Measurements from ENCODE around the gene NTHL1.

The NTHL1 gene

DNA sequence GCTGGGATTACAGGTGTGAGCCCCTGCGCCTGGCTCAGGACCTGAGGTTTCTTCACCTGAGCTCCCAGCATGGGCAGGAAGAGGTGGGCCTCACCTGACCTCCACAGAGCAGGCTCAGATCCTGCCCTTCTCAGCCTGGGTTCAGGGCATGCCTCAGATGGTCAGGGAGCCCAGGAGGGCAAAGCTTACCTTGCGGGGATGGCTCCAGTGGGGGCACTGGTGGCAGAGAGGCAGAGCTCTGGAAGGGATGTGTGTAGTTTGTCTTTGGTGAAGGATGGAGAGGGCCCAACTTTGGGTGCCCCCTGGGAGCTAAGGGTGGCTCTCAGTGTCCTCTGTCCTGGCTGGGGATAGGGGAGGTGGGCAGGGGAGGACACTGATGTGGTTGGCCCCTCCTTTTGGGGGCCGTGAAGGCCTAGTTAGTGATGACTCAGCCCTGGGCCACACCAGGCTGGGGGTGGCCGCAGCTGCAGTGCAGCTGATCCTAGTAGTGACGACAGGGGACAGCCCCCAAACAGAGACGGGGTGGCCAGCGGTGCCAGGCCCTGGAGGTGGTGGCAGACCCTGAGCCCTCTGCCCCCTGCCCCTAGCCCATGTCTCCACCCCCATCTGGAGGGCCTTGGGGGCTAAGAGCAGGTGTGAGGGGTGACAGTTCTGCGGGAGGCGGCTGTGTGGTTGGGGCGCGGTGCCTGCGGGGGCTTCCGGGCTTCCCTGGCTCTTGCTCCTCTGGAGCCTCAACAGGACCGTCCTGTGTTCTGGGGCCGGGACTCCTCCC is 15.2 kb downstream of the NTHL1 start:
- TF ChIP-seq ZNF384 (IDR thresholded peaks at IDR 0.05) = no peak
- no peak for TF ChIP-seq ARNT (IDR thresholded peaks at IDR 0.05)
- TF ChIP-seq CTBP1 (IDR thresholded peaks at IDR 0.05; ENCODE audit: borderline replicate concordance) = no peak
- ChIA-PET CTCF (interaction anchor here (0.7 kb wide), 1 partner anchor 15 kb away, joined by 3 read pairs; the partner anchor contains the start of genes NTHL1 and TSC2), POLR2A (interaction anchor here (0.7 to 1.2 kb wide), 6 partner anchors 15 to 171 kb away, joined by 3 to 5 read pairs (median 4); partner anchors contain the start of genes NTHL1, RPS2, TBL3 and TRAF7)
- no peak for DNase-seq (ENCODE audit: extremely low spot score)

- ChIA-PET CTCF (interaction anchor here (0.7 kb wide), 1 partner anchor 46 kb away, joined by 5 read pairs; no protein-coding TSS in a partner anchor), POLR2A (no interaction called here)
- DNase-seq (ENCODE audit: extremely low spot score) = no peak
- TF ChIP-seq FOXK2 (IDR thresholded peaks at IDR 0.05) (no peak), HDGF (IDR thresholded peaks at IDR 0.05; ENCODE audit: borderline replicate concordance) (no peak), FOXM1 (IDR thresholded peaks at IDR 0.05; ENCODE audit: borderline replicate concordance) (no peak), NFRKB (IDR thresholded peaks at IDR 0.05) (no peak), L3MBTL2 (conservative IDR thresholded peaks at IDR 0.05) (no peak), SUZ12 (IDR thresholded peaks at IDR 0.05) (no peak), ARNT (IDR thresholded peaks at IDR 0.05) (no peak), FOXA1 (IDR thresholded peaks at IDR 0.05) (no peak)
- TF ChIP-seq, protein P1, sequence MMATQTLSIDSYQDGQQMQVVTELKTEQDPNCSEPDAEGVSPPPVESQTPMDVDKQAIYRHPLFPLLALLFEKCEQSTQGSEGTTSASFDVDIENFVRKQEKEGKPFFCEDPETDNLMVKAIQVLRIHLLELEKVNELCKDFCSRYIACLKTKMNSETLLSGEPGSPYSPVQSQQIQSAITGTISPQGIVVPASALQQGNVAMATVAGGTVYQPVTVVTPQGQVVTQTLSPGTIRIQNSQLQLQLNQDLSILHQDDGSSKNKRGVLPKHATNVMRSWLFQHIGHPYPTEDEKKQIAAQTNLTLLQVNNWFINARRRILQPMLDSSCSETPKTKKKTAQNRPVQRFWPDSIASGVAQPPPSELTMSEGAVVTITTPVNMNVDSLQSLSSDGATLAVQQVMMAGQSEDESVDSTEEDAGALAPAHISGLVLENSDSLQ (IDR thresholded peaks at IDR 0.05) = no peak
Observed at GRCh38 chr16:2031081-2031577, 16.5 kb downstream of the NTHL1 start.

- CTCF ChIA-PET = no interaction called here
- POLR2A ChIA-PET = no interaction called here
- no peak for DNase-seq (ENCODE audit: extremely low spot score)
- TF ChIP-seq FOXK2 (IDR thresholded peaks at IDR 0.05) = no peak
- TF ChIP-seq BHLHE40 (IDR thresholded peaks at IDR 0.05; ENCODE audit: borderline replicate concordance) = no peak
- TF ChIP-seq ARNT (IDR thresholded peaks at IDR 0.05) = no peak
- no peak for TF ChIP-seq HDGF (IDR thresholded peaks at IDR 0.05; ENCODE audit: borderline replicate concordance)
- no peak for TF ChIP-seq SP1 (IDR thresholded peaks at IDR 0.05)
- TF ChIP-seq, protein P1 (IDR thresholded peaks at IDR 0.05) = no peak
- TF ChIP-seq ELF4 (IDR thresholded peaks at IDR 0.05) = no peak
- TF ChIP-seq LEF1 (IDR thresholded peaks at IDR 0.05; ENCODE audit: borderline replicate concordance) = no peak
- no peak for TF ChIP-seq NFRKB (IDR thresholded peaks at IDR 0.05)
- TF ChIP-seq SUZ12 (IDR thresholded peaks at IDR 0.05) = no peak
- TF ChIP-seq TARDBP (IDR thresholded peaks at IDR 0.05) = no peak
- TF ChIP-seq ZNF384 (IDR thresholded peaks at IDR 0.05) = no peak
Observed at GRCh38 chr16:2030036-2030435, 17.6 kb downstream of the NTHL1 start.

- DNase-seq (ENCODE audit: extremely low spot score) = no peak
- CTCF ChIA-PET = no interaction called here
- TF ChIP-seq FOXM1 (IDR thresholded peaks at IDR 0.05; ENCODE audit: borderline replicate concordance) (no peak), ARNT (IDR thresholded peaks at IDR 0.05) (no peak), L3MBTL2 (conservative IDR thresholded peaks at IDR 0.05) (no peak), SUZ12 (IDR thresholded peaks at IDR 0.05) (no peak), ELF4 (IDR thresholded peaks at IDR 0.05) (no peak), BHLHE40 (IDR thresholded peaks at IDR 0.05; ENCODE audit: borderline replicate concordance) (no peak), SP1 (IDR thresholded peaks at IDR 0.05) (no peak), CTBP1 (IDR thresholded peaks at IDR 0.05; ENCODE audit: borderline replicate concordance) (no peak), NFRKB (IDR thresholded peaks at IDR 0.05) (no peak), FOXA1 (IDR thresholded peaks at IDR 0.05) (no peak)
- TF ChIP-seq, protein P1 (IDR thresholded peaks at IDR 0.05) = no peak
- POLR2A ChIA-PET = interaction anchor here (2.9 kb wide), 1 partner anchor 17 kb away, joined by 7 read pairs; no protein-coding TSS in a partner anchor
Observed at GRCh38 chr16:2029350-2029749, 18.3 kb downstream of the NTHL1 start.

GRCh38 chr16:2028620-2029220 is 18.9 kb downstream of the NTHL1 start:
- ChIA-PET CTCF (no interaction called here), POLR2A (interaction anchor here (0.5 to 2.9 kb wide), 2 partner anchors 18 to 117 kb away, joined by 3 to 7 read pairs; no protein-coding TSS in a partner anchor)
- no peak for TF ChIP-seq HDGF (IDR thresholded peaks at IDR 0.05; ENCODE audit: borderline replicate concordance)
- TF ChIP-seq NFRKB (IDR thresholded peaks at IDR 0.05) = no peak
- TF ChIP-seq ARNT (IDR thresholded peaks at IDR 0.05) = no peak
- no peak for TF ChIP-seq SUZ12 (IDR thresholded peaks at IDR 0.05)
- no peak for TF ChIP-seq FOXK2 (IDR thresholded peaks at IDR 0.05)
- TF ChIP-seq FOXM1 (IDR thresholded peaks at IDR 0.05; ENCODE audit: borderline replicate concordance) = no peak
- TF ChIP-seq CTBP1 (IDR thresholded peaks at IDR 0.05; ENCODE audit: borderline replicate concordance) = no peak
- TF ChIP-seq SP1 (IDR thresholded peaks at IDR 0.05) = no peak
- no peak for DNase-seq (ENCODE audit: extremely low spot score)

GRCh38 chr16:2028146-2028545 is 19.5 kb downstream of the NTHL1 start:
- ChIA-PET CTCF (interaction anchor here (0.7 kb wide), 1 partner anchor 112 kb away, joined by 3 read pairs; no protein-coding TSS in a partner anchor), POLR2A (interaction anchor here (1.0 to 3.4 kb wide), 7 partner anchors 11 to 127 kb away, joined by 3 to 15 read pairs (median 7); partner anchors contain the start of genes MSRB1, NTHL1, RPS2 and TRAF7)
- TF ChIP-seq SUZ12 (IDR thresholded peaks at IDR 0.05) = no peak
- TF ChIP-seq FOXA1 (IDR thresholded peaks at IDR 0.05) = no peak
- no peak for TF ChIP-seq ZNF384 (IDR thresholded peaks at IDR 0.05)
- DNase-seq (ENCODE audit: extremely low spot score) = no peak

Data from HEK293T (cell line).